ENCODE measurements around the gene LRRC46.

Gene LRRC46

DNA sequence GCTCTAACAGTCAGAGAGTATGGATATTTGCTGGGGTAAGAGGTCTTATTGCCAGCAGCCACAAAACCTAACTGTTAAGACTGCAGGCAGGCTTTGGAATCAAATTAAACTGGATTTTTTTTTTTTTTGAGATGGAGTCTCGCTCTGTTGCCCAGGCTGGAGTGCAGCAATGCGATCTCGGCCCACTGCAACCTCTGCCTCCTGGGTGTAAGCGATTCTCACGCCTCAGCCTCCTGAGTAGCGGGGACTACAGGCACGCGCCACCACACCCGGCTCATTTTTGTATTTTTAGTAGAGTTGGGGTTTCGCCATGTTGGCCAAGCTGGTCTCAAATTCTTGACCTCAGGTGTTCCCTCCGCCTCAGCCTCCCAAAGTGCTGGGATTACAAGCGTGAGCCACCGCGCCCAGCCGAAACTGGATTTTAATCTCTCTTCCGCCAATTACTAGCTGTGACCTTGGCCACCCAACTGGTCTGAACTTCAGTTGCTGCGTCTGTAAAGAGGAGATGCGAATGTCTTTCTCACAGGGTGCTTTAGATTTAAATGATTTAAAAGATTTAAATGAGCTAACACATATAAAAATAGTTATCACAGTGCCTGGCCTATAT, 971 bp upstream of the LRRC46 start:
- H3K4me3 ChIP-seq (replicated peaks; ENCODE audit: low read depth, low read length): peak overlapping the region; percentile 85
- TF ChIP-seq, protein P1, sequence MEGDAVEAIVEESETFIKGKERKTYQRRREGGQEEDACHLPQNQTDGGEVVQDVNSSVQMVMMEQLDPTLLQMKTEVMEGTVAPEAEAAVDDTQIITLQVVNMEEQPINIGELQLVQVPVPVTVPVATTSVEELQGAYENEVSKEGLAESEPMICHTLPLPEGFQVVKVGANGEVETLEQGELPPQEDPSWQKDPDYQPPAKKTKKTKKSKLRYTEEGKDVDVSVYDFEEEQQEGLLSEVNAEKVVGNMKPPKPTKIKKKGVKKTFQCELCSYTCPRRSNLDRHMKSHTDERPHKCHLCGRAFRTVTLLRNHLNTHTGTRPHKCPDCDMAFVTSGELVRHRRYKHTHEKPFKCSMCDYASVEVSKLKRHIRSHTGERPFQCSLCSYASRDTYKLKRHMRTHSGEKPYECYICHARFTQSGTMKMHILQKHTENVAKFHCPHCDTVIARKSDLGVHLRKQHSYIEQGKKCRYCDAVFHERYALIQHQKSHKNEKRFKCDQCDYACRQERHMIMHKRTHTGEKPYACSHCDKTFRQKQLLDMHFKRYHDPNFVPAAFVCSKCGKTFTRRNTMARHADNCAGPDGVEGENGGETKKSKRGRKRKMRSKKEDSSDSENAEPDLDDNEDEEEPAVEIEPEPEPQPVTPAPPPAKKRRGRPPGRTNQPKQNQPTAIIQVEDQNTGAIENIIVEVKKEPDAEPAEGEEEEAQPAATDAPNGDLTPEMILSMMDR (IDR thresholded peaks at IDR 0.05; ENCODE audit: low read depth, low read length, missing control alignments): no peak
- DNase-seq (ENCODE audit: extremely low read depth, low read depth): no peak

DNA sequence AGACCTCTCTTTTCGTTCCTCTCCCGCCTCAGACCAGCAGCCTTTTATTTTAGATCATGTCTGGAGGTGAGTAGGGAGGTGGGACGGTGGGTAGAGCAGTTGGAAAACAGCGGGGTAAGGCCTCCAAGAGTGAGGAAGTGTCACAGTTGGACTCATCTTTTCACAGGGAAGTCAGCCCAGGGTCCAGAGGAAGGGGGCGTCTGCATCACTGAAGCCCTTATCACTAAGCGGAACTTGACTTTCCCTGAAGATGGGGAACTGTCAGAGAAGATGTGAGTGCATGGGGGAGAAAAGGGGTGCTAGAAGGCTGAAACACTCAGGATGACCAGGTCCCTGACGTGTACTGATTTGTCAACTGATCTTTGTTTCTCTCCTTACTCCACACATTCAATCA, 461 bp downstream of the LRRC46 start:
- H3K4me3 ChIP-seq (replicated peaks; ENCODE audit: low read depth, low read length): peak overlapping the region; percentile 85

DNA sequence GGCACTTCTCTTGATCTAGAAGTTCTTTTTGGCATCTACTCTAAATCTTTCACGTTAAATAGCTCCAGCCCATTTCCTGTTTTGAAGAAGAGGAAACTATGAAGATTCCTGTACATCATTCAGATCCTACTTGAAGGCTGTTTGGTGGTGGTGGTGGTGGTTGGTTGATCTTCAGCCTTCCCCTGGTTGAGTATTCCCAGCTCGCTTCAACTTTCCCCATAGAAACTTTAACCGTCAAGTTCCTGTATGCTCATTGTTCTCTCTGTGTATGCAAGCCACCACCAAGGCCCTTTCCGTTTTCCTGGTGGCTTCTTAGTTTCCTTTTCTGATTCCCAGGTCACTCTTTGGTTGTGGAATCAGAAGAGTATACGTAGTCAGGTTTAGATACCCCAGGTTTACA, 3.3 kb downstream of the LRRC46 start:
- H3K4me3 ChIP-seq (replicated peaks; ENCODE audit: low read depth, low read length): no peak overlapping the region
- TF ChIP-seq, protein P1 (IDR thresholded peaks at IDR 0.05; ENCODE audit: low read depth, low read length, missing control alignments): no peak

More for the DNA sequence above, 461 bp downstream of the LRRC46 start:
- no peak for DNase-seq (ENCODE audit: extremely low read depth, low read depth)
- TF ChIP-seq, protein P1 (IDR thresholded peaks at IDR 0.05; ENCODE audit: low read depth, low read length, missing control alignments): no peak

DNA sequence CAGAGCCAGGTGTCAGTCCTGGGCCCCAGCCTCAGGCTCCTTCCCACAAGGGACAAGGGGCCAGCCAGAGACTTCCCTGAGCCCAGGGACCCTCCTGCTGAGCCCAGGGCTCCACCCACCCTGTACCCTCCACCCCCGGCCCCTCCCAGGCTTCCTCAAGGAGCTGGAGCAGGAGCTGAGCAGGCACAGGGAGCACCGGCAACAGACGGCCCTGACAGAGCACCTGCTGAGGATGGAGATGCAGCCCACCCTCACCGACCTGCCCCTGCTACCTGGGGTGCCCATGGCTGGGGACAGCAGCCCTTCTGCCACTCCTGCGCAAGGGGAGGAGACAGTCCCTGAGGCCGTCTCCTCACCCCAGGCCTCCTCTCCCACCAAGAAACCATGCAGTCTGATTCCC, 5.1 kb downstream of the LRRC46 start:
- DNase-seq (ENCODE audit: extremely low read depth, low read depth): no peak
- TF ChIP-seq, protein P1 (IDR thresholded peaks at IDR 0.05; ENCODE audit: low read depth, low read length, missing control alignments): no peak
- H3K4me3 ChIP-seq (replicated peaks; ENCODE audit: low read depth, low read length): no peak overlapping the region

More for the DNA sequence above, 3.3 kb downstream of the LRRC46 start:
- no peak for DNase-seq (ENCODE audit: extremely low read depth, low read depth)

DNA sequence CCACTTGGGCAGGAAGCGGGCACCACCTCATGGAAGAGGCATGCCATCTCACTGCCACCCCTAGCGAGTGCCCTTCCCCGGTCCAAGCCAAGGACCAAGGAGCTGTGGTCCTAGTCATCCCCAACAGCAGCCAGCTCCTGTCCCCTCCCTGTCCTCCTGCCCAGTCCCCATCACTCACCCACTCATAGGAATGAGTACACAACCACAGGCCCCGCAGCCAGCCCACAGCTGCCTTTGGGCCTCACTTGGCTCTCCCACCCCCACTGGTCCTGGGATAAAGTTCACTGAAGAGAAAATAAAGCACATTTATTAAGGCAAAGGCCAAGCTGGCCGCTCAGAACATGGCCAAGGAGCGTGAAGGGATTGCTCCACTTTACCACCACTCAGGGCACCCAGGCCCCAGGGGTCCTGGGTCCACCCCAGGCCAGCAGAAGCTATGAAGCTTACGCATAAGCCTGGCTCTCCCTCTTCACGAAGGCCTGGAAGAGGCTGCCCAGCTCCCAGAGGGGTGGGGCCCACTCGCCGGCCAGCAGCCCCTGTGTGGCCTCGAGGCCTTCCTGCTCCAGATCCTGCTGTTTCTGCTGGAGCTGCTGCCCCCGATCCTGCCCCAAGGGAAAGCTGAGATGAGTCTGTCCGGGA, 6.0 kb downstream of the LRRC46 start:
- no peak for DNase-seq (ENCODE audit: extremely low read depth, low read depth)
- TF ChIP-seq, protein P1 (IDR thresholded peaks at IDR 0.05; ENCODE audit: low read depth, low read length, missing control alignments): no peak
- no peak overlapping the region for H3K4me3 ChIP-seq (replicated peaks; ENCODE audit: low read depth, low read length)

DNA sequence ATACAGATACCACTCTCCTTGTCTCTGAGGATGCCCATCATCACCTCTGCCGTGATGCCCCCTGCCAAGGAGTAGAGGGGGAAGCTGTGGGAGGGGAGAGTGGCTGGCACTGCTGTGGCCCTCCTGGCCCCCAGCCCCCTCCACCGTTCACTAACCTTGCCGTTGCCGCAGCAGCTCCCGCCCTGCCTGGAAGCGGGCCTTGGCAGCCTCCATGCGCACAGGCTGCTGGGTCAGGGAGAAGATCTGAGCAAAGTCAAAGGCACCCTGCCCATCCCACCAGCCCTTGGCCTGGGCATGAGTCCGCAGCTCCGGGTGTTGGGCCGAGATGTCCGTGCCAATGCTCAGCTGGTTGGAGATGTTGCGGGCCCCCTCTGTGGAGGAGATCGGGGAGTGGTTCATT, 7.2 kb downstream of the LRRC46 start:
- no peak overlapping the region for H3K4me3 ChIP-seq (replicated peaks; ENCODE audit: low read depth, low read length)
- DNase-seq (ENCODE audit: extremely low read depth, low read depth): no peak
- TF ChIP-seq, protein P1 (IDR thresholded peaks at IDR 0.05; ENCODE audit: low read depth, low read length, missing control alignments): no peak
